ENCODE data around the gene TAS1R2. TPM values are rescaled to one million over a fixed set of nuclear protein-coding genes. Genes with fewer than 3 reads are reported as not detected.

Gene TAS1R2
- total and polyA plus RNA-seq, 9 donors, result not detected

DNA sequence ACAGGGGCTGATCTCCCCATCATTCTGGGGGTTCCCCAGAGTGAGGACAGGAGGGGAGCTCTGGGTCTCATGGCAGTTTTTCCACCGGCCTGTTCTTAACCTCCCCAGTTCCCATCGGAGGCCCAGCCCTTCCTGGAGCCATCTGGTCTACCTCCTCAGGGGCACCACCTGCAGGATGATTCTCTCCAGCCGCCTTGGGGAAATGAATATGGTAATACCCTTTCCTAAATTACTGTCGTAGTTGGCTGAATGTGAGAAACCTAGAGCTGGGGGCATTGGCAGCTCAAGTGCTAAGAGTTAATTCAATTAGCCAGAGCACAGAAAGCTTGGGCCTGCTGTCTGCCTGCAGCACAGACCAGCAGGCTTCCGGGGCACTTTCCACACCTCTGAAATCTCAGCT lies 64.9 kb downstream of the TAS1R2 start:
- DNase-seq, result no peak
- H3K27ac ChIP-seq, result no peak overlapping the region
- H3K9me3 ChIP-seq, result peaks cover 0 to 9% of the 10 kb centered on the region in 2 donors
- no peak for TF ChIP-seq POLR2A (IDR thresholded peaks at IDR 0.05)
- TF ChIP-seq, protein P1, sequence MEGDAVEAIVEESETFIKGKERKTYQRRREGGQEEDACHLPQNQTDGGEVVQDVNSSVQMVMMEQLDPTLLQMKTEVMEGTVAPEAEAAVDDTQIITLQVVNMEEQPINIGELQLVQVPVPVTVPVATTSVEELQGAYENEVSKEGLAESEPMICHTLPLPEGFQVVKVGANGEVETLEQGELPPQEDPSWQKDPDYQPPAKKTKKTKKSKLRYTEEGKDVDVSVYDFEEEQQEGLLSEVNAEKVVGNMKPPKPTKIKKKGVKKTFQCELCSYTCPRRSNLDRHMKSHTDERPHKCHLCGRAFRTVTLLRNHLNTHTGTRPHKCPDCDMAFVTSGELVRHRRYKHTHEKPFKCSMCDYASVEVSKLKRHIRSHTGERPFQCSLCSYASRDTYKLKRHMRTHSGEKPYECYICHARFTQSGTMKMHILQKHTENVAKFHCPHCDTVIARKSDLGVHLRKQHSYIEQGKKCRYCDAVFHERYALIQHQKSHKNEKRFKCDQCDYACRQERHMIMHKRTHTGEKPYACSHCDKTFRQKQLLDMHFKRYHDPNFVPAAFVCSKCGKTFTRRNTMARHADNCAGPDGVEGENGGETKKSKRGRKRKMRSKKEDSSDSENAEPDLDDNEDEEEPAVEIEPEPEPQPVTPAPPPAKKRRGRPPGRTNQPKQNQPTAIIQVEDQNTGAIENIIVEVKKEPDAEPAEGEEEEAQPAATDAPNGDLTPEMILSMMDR (IDR thresholded peaks at IDR 0.05), result no peak
- TF ChIP-seq EP300 (IDR thresholded peaks at IDR 0.05), result no peak
- no peaks in the 10 kb centered on the region for H3K36me3 ChIP-seq
- H3K4me1 ChIP-seq (ENCODE audit: insufficient read depth), result no peaks in the 10 kb centered on the region
- intact Hi-C loops (cut with DNase I), result no loop called here
- H3K4me3 ChIP-seq, result no peak overlapping the region
- no peaks in the 10 kb centered on the region for H3K27me3 ChIP-seq
- 58 to 62% (median 62%) methylated on average over 5 of the region's 5 CpGs for WGBS, 3 donors

DNA sequence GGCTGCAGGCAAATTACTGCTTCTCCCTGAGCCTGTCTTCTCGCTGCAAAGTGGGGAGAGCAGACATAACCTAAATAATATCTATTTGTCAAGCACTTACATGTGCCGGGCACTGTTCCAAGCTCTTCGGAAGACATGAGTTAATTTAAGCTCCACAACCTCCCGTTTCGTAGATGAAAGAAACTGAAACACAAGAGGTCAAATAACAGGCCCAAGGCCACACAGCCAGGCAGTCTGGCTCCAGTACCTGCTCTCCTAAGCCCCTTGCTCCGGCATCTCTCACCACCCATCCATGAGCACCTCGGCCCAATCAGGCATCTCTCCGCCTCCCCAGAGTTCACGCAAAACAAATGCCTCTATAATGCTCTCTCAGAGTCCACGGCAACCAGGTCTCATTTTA lies 65.4 kb downstream of the TAS1R2 start:
- no peak for DNase-seq
- intact Hi-C loops (cut with DNase I), result no loop called here
- H3K27me3 ChIP-seq, result no peaks in the 10 kb centered on the region
- no peak overlapping the region for H3K27ac ChIP-seq
- 11 to 15% (median 13%) methylated on average over 10 of the region's 10 CpGs for WGBS, 3 donors
- H3K36me3 ChIP-seq, result no peaks in the 10 kb centered on the region
- peaks cover 0 to 9% of the 10 kb centered on the region in 2 donors for H3K9me3 ChIP-seq
- no peaks in the 10 kb centered on the region for H3K4me1 ChIP-seq (ENCODE audit: insufficient read depth)
- TF ChIP-seq EP300 (IDR thresholded peaks at IDR 0.05) (no peak), POLR2A (IDR thresholded peaks at IDR 0.05) (no peak)
- TF ChIP-seq, protein P1 (IDR thresholded peaks at IDR 0.05), result no peak
- H3K4me3 ChIP-seq, result no peak overlapping the region

DNA sequence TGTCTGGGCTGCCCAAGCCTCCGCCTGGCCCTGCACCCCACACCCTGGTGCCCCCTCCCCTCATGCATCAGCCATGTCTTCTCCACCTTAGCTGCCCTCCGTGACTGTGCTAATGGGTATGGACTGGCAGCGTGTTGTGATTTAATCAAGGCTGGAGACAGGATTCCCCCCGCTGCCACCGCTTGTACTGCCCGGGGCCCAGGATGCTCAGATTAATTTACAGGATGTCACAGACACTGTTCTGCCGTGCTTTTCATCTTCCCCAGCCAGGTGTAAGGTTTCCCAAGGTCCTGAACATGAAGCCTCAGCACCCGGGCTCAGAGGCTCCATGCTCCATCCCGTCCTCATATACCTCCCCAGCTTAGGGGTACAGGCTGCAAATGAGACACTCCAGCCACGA lies 66.3 kb downstream of the TAS1R2 start:
- Histone ChIP-seq H3K27ac (no peak overlapping the region), H3K9me3 (peaks cover 0 to 9% of the 10 kb centered on the region in 2 donors), H3K27me3 (no peaks in the 10 kb centered on the region), H3K4me3 (no peak overlapping the region), H3K36me3 (no peaks in the 10 kb centered on the region), H3K4me1 (ENCODE audit: insufficient read depth) (no peaks in the 10 kb centered on the region)
- DNase-seq, result no peak
- TF ChIP-seq, protein P1 (IDR thresholded peaks at IDR 0.05), result no peak
- TF ChIP-seq EP300 (IDR thresholded peaks at IDR 0.05), result no peak
- WGBS, 3 donors, result 56 to 73% (median 59%) methylated on average over 10 of the region's 10 CpGs
- intact Hi-C loops (cut with DNase I), result no loop called here

DNA sequence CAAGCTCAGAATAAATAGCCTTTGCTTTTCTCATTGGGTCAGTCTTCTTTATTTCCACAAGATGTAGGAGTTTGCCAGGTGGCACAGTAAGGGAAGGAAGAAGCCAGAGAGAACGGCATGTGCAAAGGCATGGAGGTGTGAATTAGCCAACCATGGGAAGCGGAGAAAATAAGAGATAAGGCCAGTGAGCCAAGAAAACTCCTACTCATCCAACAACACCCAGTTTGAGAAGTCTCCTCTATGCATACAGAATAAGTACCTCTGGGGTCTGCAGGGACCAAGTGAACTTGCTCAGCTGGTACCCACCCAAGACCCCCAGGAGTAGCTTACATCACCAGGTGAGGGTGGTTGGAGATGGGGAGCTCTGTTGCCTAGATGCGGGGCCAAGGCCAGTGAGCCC lies 66.7 kb downstream of the TAS1R2 start:
- H3K27ac ChIP-seq, result no peak overlapping the region
- 73 to 91% (median 83%) methylated on average over 3 of the region's 3 CpGs for WGBS, 3 donors
- DNase-seq, result no peak
- no peaks in the 10 kb centered on the region for H3K36me3 ChIP-seq
- no peaks in the 10 kb centered on the region for H3K27me3 ChIP-seq
- peaks cover 0 to 9% of the 10 kb centered on the region in 2 donors for H3K9me3 ChIP-seq
- intact Hi-C loops (cut with DNase I), result no loop called here
- no peaks in the 10 kb centered on the region for H3K4me1 ChIP-seq (ENCODE audit: insufficient read depth)
- TF ChIP-seq, protein P1 (IDR thresholded peaks at IDR 0.05), result no peak
- TF ChIP-seq POLR2A (IDR thresholded peaks at IDR 0.05) (no peak), EP300 (IDR thresholded peaks at IDR 0.05) (no peak)
- H3K4me3 ChIP-seq, result no peak overlapping the region

MicroRNAs within 50 kb of the gene (microRNA counts, 767-probe panel; counts per million panel counts)
- 530 counts per million, percentile 78 among the panel's probes with 10 or more counts for microRNA hsa-miR-1290

Small RNA genes within 50 kb of the gene (microRNA-seq; reads per million reads assigned to microRNA genes)
- gene MIR1290, result 0 reads per million in 3 donors
- gene MIR4695, result 0 reads per million in 3 donors

Small RNA genes within 50 kb of the gene (small RNA-seq; reads per million reads assigned to genes)
- gene MIR1290 (not detected), gene MIR4695 (not detected)

Other genes with a start within 250 kb of the TAS1R2 start
- gene PAX7, start 228.8 kb downstream of the TAS1R2 start, total RNA-seq, result not detected
- not detected for gene PAX7, start 228.8 kb downstream of the TAS1R2 start, polyA plus RNA-seq
- 10 to 100 TPM in 1 of 7 donors, 1 to 10 TPM in 6; 4.4 to 13.9 (median 8.0) TPM for gene ALDH4A1, start 42.9 kb upstream of the TAS1R2 start, total RNA-seq
- 1 to 10 TPM; 2.8 to 9.7 TPM for gene ALDH4A1, start 42.9 kb upstream of the TAS1R2 start, polyA plus RNA-seq
- 10 to 100 TPM in 1 of 7 donors, 1 to 10 TPM in 6; 3.6 to 11.2 (median 6.2) TPM for gene IFFO2, start 97.0 kb upstream of the TAS1R2 start, total RNA-seq
- 1 to 10 TPM; 3.4 to 6.3 TPM for gene IFFO2, start 97.0 kb upstream of the TAS1R2 start, polyA plus RNA-seq